Mesenchymal stem cell (in vitro differentiated cells and primary cell): ENCODE measurements around the gene GNAT3.

Experiments
- DNase-seq: peaks from one replicate; pipeline ENCODE4 v3.0.0-alpha.2; 2013
- H2AFZ ChIP-seq: one replicate; pipeline ENCODE4 v1.6.1; 2013; ENCODE audit warnings: low read depth, mild to moderate bottlenecking, control low read depth, inconsistent platforms, low read length, moderate library complexity
- H2AK5ac ChIP-seq: 2 replicates; pipeline ENCODE4 v1.6.1; 2013; ENCODE audit warnings: low read length, moderate library complexity, mild to moderate bottlenecking, inconsistent platforms; ENCODE audit not compliant: severe bottlenecking
- H2BK120ac ChIP-seq: one replicate; pipeline ENCODE4 v1.6.1; 2013; ENCODE audit warnings: low read depth, mild to moderate bottlenecking, inconsistent platforms, low read length, moderate library complexity
- H2BK12ac ChIP-seq, 2 experiments: one replicate each; pipeline ENCODE4 v1.6.1; 2013; ENCODE audit warnings: inconsistent platforms in 2 of 2, low read length in 2 of 2, mild to moderate bottlenecking in 2 of 2, moderate library complexity in 2 of 2, control low read depth in 1 of 2
- H2BK15ac ChIP-seq: one replicate; pipeline ENCODE4 v1.6.1; 2013; ENCODE audit warnings: mild to moderate bottlenecking, low read depth, inconsistent platforms; ENCODE audit not compliant: poor library complexity, severe bottlenecking
- H2BK5ac ChIP-seq: 2 replicates; pipeline ENCODE4 v1.6.1; 2013; ENCODE audit warnings: low read depth, mild to moderate bottlenecking, low read length, control low read depth, inconsistent platforms; ENCODE audit not compliant: poor library complexity, severe bottlenecking
- H3K14ac ChIP-seq, 2 experiments: one replicate each; pipeline ENCODE4 v1.6.1; 2013; ENCODE audit warnings: inconsistent platforms in 2 of 2, low read length in 2 of 2, control low read depth in 1 of 2, mild to moderate bottlenecking in 1 of 2, moderate library complexity in 1 of 2
- H3K18ac ChIP-seq, 2 experiments: one replicate each; pipeline ENCODE4 v1.6.1; 2013; ENCODE audit warnings: inconsistent platforms in 2 of 2, low read length in 2 of 2, control low read depth in 1 of 2, low read depth in 1 of 2, mild to moderate bottlenecking in 1 of 2
- H3K23ac ChIP-seq, 2 experiments: one replicate each; pipeline ENCODE4 v1.6.1; 2013; ENCODE audit warnings: inconsistent platforms in 2 of 2, low read length in 2 of 2, mild to moderate bottlenecking in 2 of 2, moderate library complexity in 2 of 2, control low read depth in 1 of 2
- H3K27ac ChIP-seq: 2 replicates; pipeline ENCODE4 v1.5.1; 2013; ENCODE audit warnings: mild to moderate bottlenecking, moderate library complexity, low read length, control low read depth, inconsistent platforms; ENCODE audit not compliant: poor library complexity, severe bottlenecking
- H3K27me3 ChIP-seq, 2 experiments: 2 replicates each; pipeline versions ENCODE4 v1.6.1 to v1.7.0; 2013; ENCODE audit warnings: low read length in 2 of 2, mild to moderate bottlenecking in 2 of 2, moderate library complexity in 2 of 2, control low read depth in 1 of 2, inconsistent platforms in 1 of 2; ENCODE audit not compliant: control insufficient read depth in 1 of 2, insufficient read depth in 1 of 2
- H3K36me3 ChIP-seq, 2 experiments: 2 replicates each; pipeline versions ENCODE4 v1.6.1 to v1.7.0; 2013; ENCODE audit warnings: low read length in 2 of 2, control low read depth in 1 of 2, inconsistent platforms in 1 of 2, low read depth in 1 of 2, mild to moderate bottlenecking in 1 of 2; ENCODE audit not compliant: insufficient read depth in 2 of 2, control insufficient read depth in 1 of 2
- H3K4ac ChIP-seq, 2 experiments: one replicate each; pipeline ENCODE4 v1.6.1; 2013; ENCODE audit warnings: inconsistent platforms in 2 of 2, low read length in 2 of 2, mild to moderate bottlenecking in 2 of 2, moderate library complexity in 2 of 2, control low read depth in 1 of 2, low read depth in 1 of 2
- H3K4me1 ChIP-seq: 2 replicates; pipeline ENCODE4 v1.6.1; 2013; ENCODE audit warnings: low read depth, low read length, control low read depth; ENCODE audit not compliant: control insufficient read depth, insufficient read depth
- H3K4me2 ChIP-seq: 2 replicates; pipeline ENCODE4 v1.6.1; 2013; ENCODE audit warnings: low read length, mild to moderate bottlenecking, inconsistent platforms; ENCODE audit not compliant: poor library complexity, severe bottlenecking
- H3K4me3 ChIP-seq, 2 experiments: 2 replicates each; pipeline versions ENCODE4 v1.5.1 to v1.7.0; 2013; ENCODE audit warnings: low read length in 2 of 2, mild to moderate bottlenecking in 2 of 2, control low read depth in 1 of 2, low read depth in 1 of 2; ENCODE audit not compliant: insufficient read depth in 1 of 2
- H3K79me1 ChIP-seq: replicated peaks from 2 replicates; pipeline ENCODE4 v1.6.1; 2013; ENCODE audit warnings: mild to moderate bottlenecking, control low read depth, low read length, inconsistent platforms; ENCODE audit not compliant: poor library complexity, severe bottlenecking
- H3K9ac ChIP-seq: 2 replicates; pipeline ENCODE4 v1.7.0; 2013; ENCODE audit warnings: mild to moderate bottlenecking, low read length, moderate library complexity
- H3K9me3 ChIP-seq: 2 replicates; pipeline ENCODE4 v1.7.0; 2013; ENCODE audit warnings: mild to moderate bottlenecking, low read length; ENCODE audit not compliant: control insufficient read depth
- H4K8ac ChIP-seq: one replicate; pipeline ENCODE4 v1.6.1; 2013; ENCODE audit warnings: inconsistent platforms, mild to moderate bottlenecking, low read length, moderate library complexity
- H4K91ac ChIP-seq: one replicate; pipeline ENCODE4 v1.6.1; 2013; ENCODE audit warnings: mild to moderate bottlenecking, low read length, inconsistent platforms
- WGBS: methylation state at CpG from one replicate; pipeline ENCODE4 v1.1.7; 2013; ENCODE audit warnings: mixed read lengths; 5-methylcytosine and 5-hydroxymethylcytosine counted together

GNAT3 gene

DNA sequence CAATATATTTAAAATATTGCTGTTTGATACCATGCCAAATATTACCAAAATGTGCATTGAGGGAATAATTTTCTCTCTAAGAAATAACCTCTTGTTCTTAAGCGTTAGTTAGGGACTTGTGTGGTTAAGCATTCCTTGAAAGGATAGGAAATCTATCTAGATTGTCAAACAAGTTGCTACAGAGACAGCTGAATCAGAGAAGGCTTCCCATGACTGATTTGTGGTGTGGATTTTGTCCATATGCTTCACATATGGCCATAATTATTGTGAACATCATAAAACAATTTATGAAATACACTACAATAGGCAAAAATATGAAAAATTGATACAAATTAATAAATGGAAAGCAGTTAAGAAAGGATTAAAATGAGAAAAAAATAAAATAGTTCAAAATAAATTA is 96.3 kb downstream of the GNAT3 start:
- H2BK15ac ChIP-seq: no peak overlapping the region
- no peaks in the 10 kb centered on the region for H3K9me3 ChIP-seq
- no peaks in the 10 kb centered on the region for H3K36me3 ChIP-seq
- H3K9ac ChIP-seq: no peak overlapping the region
- no peak overlapping the region for H3K4me3 ChIP-seq
- no peak overlapping the region for H3K4me2 ChIP-seq
- no peak overlapping the region for H2AFZ ChIP-seq
- no peak overlapping the region for H3K23ac ChIP-seq
- H3K79me1 ChIP-seq: no peaks in the 10 kb centered on the region
- H3K27me3 ChIP-seq: no peaks in the 10 kb centered on the region
- H2AK5ac ChIP-seq: no peak overlapping the region
- no peak overlapping the region for H2BK12ac ChIP-seq
- H3K27ac ChIP-seq: no peak overlapping the region
- H3K4ac ChIP-seq: no peak overlapping the region
- WGBS: no CpG with 5 or more reads among the region's 1 CpG
- peak; percentile 30 for DNase-seq
- no peak overlapping the region for H4K8ac ChIP-seq
- H3K4me1 ChIP-seq: no peaks in the 10 kb centered on the region
- no peak overlapping the region for H3K14ac ChIP-seq
- H2BK120ac ChIP-seq: no peak overlapping the region
- H2BK5ac ChIP-seq: no peak overlapping the region
- H4K91ac ChIP-seq: no peak overlapping the region
- H3K18ac ChIP-seq: no peak overlapping the region

DNA sequence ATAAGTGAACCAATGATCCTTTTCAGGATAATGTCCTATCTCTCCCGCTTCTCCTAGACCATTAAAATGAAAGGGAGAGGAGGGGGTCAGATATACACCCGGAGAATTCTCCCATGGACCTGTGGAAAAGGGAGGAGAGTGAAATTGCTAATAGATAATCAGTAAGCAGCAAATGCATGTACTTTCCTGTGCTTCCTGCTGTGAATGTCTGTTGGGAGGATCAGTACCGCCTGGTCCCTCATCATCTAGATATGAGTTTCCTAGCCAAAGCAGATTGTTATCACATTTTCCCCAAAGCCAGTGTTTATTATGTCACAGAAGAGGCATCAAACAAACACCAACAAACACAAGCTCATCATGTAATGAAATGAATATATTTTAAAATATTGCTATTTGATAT is 96.8 kb downstream of the GNAT3 start:
- Histone ChIP-seq H3K23ac (no peak overlapping the region), H2BK5ac (no peak overlapping the region), H4K91ac (no peak overlapping the region), H3K14ac (no peak overlapping the region), H3K27me3 (no peaks in the 10 kb centered on the region), H3K27ac (no peak overlapping the region), H3K18ac (no peak overlapping the region), H2BK15ac (no peak overlapping the region), H3K4me3 (no peak overlapping the region), H3K79me1 (no peaks in the 10 kb centered on the region), H3K9ac (no peak overlapping the region), H2AK5ac (no peak overlapping the region), H3K4me2 (no peak overlapping the region), H2BK120ac (no peak overlapping the region), H2AFZ (no peak overlapping the region), H3K9me3 (no peaks in the 10 kb centered on the region), H3K36me3 (no peaks in the 10 kb centered on the region), H3K4me1 (no peaks in the 10 kb centered on the region), H2BK12ac (no peak overlapping the region), H3K4ac (peak overlapping the region in 1 of 2 experiments; percentile 46), H4K8ac (no peak overlapping the region)
- DNase-seq: peak; percentile 8
- 65% methylated on average over 2 of the region's 3 CpGs for whole genome bisulfite sequencing

DNA sequence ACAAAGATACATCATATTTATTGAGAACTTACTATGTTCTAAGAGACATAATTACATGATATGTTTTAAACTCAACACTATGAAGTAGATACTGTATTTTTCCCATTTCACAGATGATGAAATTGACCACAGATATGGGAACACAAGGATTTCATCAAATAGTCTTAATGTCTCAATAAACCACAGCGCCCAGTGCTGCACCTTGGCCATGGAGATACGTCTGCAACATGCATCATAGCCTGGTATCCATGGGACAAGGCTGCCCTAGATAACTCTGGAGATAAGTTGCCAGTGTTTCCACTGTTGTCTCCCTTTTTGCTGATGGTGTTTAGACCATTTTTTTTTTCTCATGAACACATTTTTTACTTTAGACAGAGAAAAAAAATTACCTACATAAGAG is 97.5 kb downstream of the GNAT3 start:
- Histone ChIP-seq H3K4me1 (no peaks in the 10 kb centered on the region), H3K4me3 (no peak overlapping the region), H3K9me3 (no peaks in the 10 kb centered on the region), H3K18ac (no peak overlapping the region), H3K23ac (no peak overlapping the region), H4K8ac (no peak overlapping the region), H3K9ac (no peak overlapping the region), H2BK120ac (no peak overlapping the region), H3K79me1 (no peaks in the 10 kb centered on the region), H3K27me3 (no peaks in the 10 kb centered on the region), H2BK5ac (no peak overlapping the region), H2BK12ac (peak overlapping the region in 1 of 2 experiments; percentile 23), H2AK5ac (no peak overlapping the region), H2AFZ (no peak overlapping the region), H3K14ac (no peak overlapping the region), H4K91ac (no peak overlapping the region), H3K4ac (no peak overlapping the region), H3K36me3 (no peaks in the 10 kb centered on the region), H3K4me2 (no peak overlapping the region), H3K27ac (no peak overlapping the region), H2BK15ac (no peak overlapping the region)
- DNase-seq: no peak
- WGBS: 100% methylated on average over 2 of the region's 2 CpGs

DNA sequence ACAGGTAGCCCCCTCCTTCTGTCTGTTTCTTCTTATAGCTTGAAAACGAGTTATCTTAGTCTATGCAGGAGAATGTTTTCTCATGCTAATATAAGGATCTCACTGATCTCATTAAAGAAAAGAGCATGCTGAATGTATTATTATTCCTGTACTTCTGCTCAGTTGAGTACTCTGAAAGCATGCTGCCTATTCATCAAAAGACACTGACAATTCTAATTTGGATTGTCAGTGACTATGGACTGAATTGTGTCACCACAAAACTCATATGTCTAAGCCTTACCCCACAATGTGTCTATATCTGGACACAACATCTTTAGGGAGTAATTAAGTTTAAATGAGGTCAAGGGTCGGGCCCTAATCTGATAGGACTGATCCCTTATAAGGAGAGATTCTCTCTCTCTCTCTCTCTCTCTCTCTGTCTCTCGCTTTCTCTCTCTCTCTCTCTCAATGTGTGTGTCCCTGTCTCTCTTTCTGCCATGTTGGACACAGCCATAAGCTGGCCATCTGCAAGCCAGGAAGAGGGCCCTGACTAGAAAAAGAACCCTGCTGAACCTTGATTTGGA is 98.4 kb downstream of the GNAT3 start:
- no peak overlapping the region for H3K4me2 ChIP-seq
- H3K4me3 ChIP-seq: no peak overlapping the region
- WGBS: 83% methylated on average over 2 of the region's 3 CpGs
- no peak overlapping the region for H3K27ac ChIP-seq
- H3K9ac ChIP-seq: no peak overlapping the region
- H3K4ac ChIP-seq: no peak overlapping the region
- H2BK15ac ChIP-seq: no peak overlapping the region
- no peak overlapping the region for H3K14ac ChIP-seq
- H3K4me1 ChIP-seq: no peaks in the 10 kb centered on the region
- no peak overlapping the region for H3K18ac ChIP-seq
- H2BK5ac ChIP-seq: no peak overlapping the region
- H4K8ac ChIP-seq: no peak overlapping the region
- H2BK120ac ChIP-seq: no peak overlapping the region
- no peak overlapping the region for H4K91ac ChIP-seq
- no peak overlapping the region for H2AK5ac ChIP-seq
- no peak overlapping the region for H3K23ac ChIP-seq
- no peak overlapping the region for H2AFZ ChIP-seq
- H3K79me1 ChIP-seq: no peaks in the 10 kb centered on the region
- no peak overlapping the region for H2BK12ac ChIP-seq
- no peaks in the 10 kb centered on the region for H3K27me3 ChIP-seq
- H3K36me3 ChIP-seq: no peaks in the 10 kb centered on the region
- DNase-seq: no peak
- H3K9me3 ChIP-seq: no peaks in the 10 kb centered on the region
